Type B pancreatic cell (in vitro differentiated cells): ENCODE results near the gene APOBEC3A. TPM values are rescaled to one million over a fixed set of nuclear protein-coding genes. Genes with fewer than 3 reads are reported as not detected.
"Not testable (repeated sequence)": the region's sequence is repeated elsewhere in the genome, so short reads cannot be mapped to it uniquely, and the experiment has no call there.

Experiments
- DNase-seq: peaks from one replicate; pipeline ENCODE4 v3.0.0; 2021; ENCODE audit warnings: mixed read lengths; ENCODE audit not compliant: unreplicated experiment; ENCODE audit errors: extremely low spot score
- H3K27ac Mint-ChIP-seq: 2 replicates; pipeline ENCODE4 v1.8.0; 2021; ENCODE audit warnings: mild to moderate bottlenecking, mixed read lengths
- H3K27me3 Mint-ChIP-seq: 2 replicates; pipeline ENCODE4 v1.8.0; 2021; ENCODE audit warnings: mixed read lengths
- H3K36me3 Mint-ChIP-seq: 2 replicates; pipeline ENCODE4 v1.8.0; 2021; ENCODE audit warnings: mixed read lengths
- H3K4me1 Mint-ChIP-seq: one replicate; pipeline ENCODE4 v1.8.0; 2021; ENCODE audit warnings: mixed read lengths; ENCODE audit not compliant: unreplicated experiment
- H3K4me3 Mint-ChIP-seq: 2 replicates; pipeline ENCODE4 v1.8.0; 2021; ENCODE audit warnings: mild to moderate bottlenecking, mixed read lengths
- H3K9me3 Mint-ChIP-seq: 2 replicates; pipeline ENCODE4 v1.8.0; 2021; ENCODE audit warnings: mixed read lengths
- CTCF ChIP-seq: fragments of 200-600 bp; sonication (generic); conservative IDR thresholded peaks from 2 replicates; pipeline ENCODE4 v1.5.0; 2021; ENCODE audit warnings: antibody characterized with exemption, mild to moderate bottlenecking
- total RNA-seq: library from RNA; stranded (reverse); gene quantifications from 2 replicates; pipeline ENCODE4 v1.2.1, GENCODE V29; 2021; ENCODE audit warnings: low replicate concordance

The APOBEC3A gene
- total RNA-seq, 1 donor from 2014 or later: 1.6 TPM

- no peak for DNase-seq
- H3K36me3 Mint-ChIP-seq: no peaks in the 10 kb centered on the region
- no peaks in the 10 kb centered on the region for H3K4me1 Mint-ChIP-seq
- peaks cover 3% of the 10 kb centered on the region for H3K27me3 Mint-ChIP-seq
- H3K9me3 Mint-ChIP-seq: no peaks in the 10 kb centered on the region
- H3K27ac Mint-ChIP-seq: no peak overlapping the region
- no peak for TF ChIP-seq CTCF
- no peak overlapping the region for H3K4me3 Mint-ChIP-seq
Measured at GRCh38 chr22:38956551-38956950, 858 bp upstream of the APOBEC3A start.

DNA sequence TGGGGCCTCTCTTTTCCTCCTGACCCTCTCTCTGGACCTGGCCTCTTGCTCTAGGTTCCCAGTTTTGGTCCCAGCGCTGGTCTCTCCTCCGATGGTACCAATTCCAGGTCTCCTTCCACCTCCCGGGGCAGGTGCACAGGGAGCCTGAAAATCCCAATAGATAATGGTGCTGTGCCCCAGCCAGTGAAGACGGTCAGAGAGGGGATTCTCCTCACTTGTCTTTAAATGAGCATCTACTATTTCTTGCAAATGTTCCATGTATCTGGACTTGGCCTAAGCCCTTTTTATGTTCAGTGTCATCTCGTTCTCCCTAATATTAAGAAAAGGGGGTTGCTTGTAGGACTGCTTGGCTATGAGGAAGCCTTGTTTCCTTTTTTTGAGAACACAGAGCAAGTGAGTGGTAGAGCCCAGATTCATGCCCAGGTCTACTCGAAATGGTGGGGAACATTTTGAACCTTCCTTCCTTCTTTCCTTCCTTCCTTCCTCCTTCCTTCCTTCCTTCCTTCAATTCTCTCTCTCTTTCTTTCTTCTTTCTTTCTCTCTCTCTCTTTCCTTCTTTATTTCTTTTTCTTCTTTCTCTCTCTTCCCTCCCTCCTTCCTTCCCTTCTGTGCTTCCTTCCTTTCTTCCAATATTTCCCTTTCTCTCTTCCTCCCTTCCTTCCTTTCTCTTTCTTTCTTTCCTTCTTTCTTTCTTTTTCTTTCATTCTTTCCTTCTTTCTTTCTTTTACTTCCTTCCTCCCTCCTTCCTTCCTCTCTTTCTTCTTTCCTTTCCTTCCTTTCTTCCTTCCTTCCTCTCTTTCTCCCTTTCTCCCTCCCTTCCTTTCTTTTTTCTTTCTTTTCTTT is 620 bp downstream of the APOBEC3A start:
- Mint-ChIP-seq H3K4me3 (no peak overlapping the region), H3K27me3 (peaks cover 3% of the 10 kb centered on the region), H3K36me3 (no peaks in the 10 kb centered on the region), H3K9me3 (no peaks in the 10 kb centered on the region), H3K4me1 (no peaks in the 10 kb centered on the region), H3K27ac (no peak overlapping the region)
- DNase-seq: no peak
- no peak for TF ChIP-seq CTCF

GRCh38 chr22:38958651-38958943 is 1.2 kb downstream of the APOBEC3A start:
- not testable (repeated sequence) for H3K27ac Mint-ChIP-seq, DNase-seq, H3K27me3 Mint-ChIP-seq, H3K4me3 Mint-ChIP-seq, H3K36me3 Mint-ChIP-seq, H3K4me1 Mint-ChIP-seq, H3K9me3 Mint-ChIP-seq

DNA sequence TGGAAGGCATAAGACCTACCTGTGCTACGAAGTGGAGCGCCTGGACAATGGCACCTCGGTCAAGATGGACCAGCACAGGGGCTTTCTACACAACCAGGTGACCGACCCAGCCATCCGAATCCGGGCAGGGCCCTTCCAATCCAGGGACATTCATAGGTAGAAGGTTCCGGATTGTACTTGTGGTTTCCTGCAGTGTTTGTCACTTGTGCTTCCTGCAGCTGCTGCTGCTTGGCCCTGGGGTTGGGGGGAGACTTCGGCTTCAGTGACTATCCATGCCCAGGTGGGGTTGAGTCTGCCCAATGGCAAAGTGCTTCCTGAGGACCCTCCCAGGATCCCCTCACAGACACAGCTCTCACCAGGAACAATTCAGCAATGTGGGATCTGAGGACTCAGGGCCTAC is 2.2 kb downstream of the APOBEC3A start:
- DNase-seq: no peak
- H3K4me3 Mint-ChIP-seq: no peak overlapping the region
- no peaks in the 10 kb centered on the region for H3K36me3 Mint-ChIP-seq
- peaks cover 5% of the 10 kb centered on the region for H3K4me1 Mint-ChIP-seq
- H3K27me3 Mint-ChIP-seq: peaks cover 3% of the 10 kb centered on the region
- no peak overlapping the region for H3K27ac Mint-ChIP-seq
- H3K9me3 Mint-ChIP-seq: no peaks in the 10 kb centered on the region
- TF ChIP-seq CTCF: no peak

- not testable (repeated sequence) for H3K27me3 Mint-ChIP-seq, DNase-seq, H3K9me3 Mint-ChIP-seq, H3K27ac Mint-ChIP-seq, H3K4me3 Mint-ChIP-seq, H3K4me1 Mint-ChIP-seq, H3K36me3 Mint-ChIP-seq
Measured at GRCh38 chr22:38960673-38961072, 3.3 kb downstream of the APOBEC3A start.

- H3K9me3 Mint-ChIP-seq, DNase-seq, H3K36me3 Mint-ChIP-seq, H3K27me3 Mint-ChIP-seq, H3K4me3 Mint-ChIP-seq, H3K4me1 Mint-ChIP-seq: not testable (repeated sequence)
- H3K27ac Mint-ChIP-seq: peak overlapping the region; percentile 96
Measured at GRCh38 chr22:38963291-38963738, 5.9 kb downstream of the APOBEC3A start.

GRCh38 chr22:38963872-38964271 is 6.5 kb downstream of the APOBEC3A start:
- DNase-seq: no peak
- peak overlapping the region; percentile 96 for H3K27ac Mint-ChIP-seq

More at GRCh38 chr22:38963872-38964271, 6.5 kb downstream of the APOBEC3A start:
- H3K4me1 Mint-ChIP-seq: peaks cover 8% of the 10 kb centered on the region
- no peaks in the 10 kb centered on the region for H3K9me3 Mint-ChIP-seq
- no peaks in the 10 kb centered on the region for H3K36me3 Mint-ChIP-seq
- peak overlapping the region; percentile 57 for H3K4me3 Mint-ChIP-seq
- no peak for TF ChIP-seq CTCF
- H3K27me3 Mint-ChIP-seq: no peaks in the 10 kb centered on the region
